PC-9 (cell line): ENCODE measurements around the gene BACH2. TPM values are rescaled to one million over a fixed set of nuclear protein-coding genes. Genes with fewer than 3 reads are reported as not detected.

Experiments used
- BruUV-seq: library from RNA; stranded (reverse); fragments of 400-500 nt; replicated peaks from 2 replicates; lab custom pipeline; 2021; lab: Mats Ljungman, UMichigan
- CTCF ChIA-PET: fragments of 300-600 bp; sonication (Branson Sonifier 250); formaldehyde crosslinking; loops from one replicate; lab custom pipeline; 2022; ENCODE audit warnings: antibody characterized with exemption; lab: Charles Lee
- POLR2A ChIA-PET: fragments of 300-600 bp; sonication (Branson Sonifier 250); formaldehyde crosslinking; loops from one replicate; lab custom pipeline; 2022; ENCODE audit warnings: antibody characterized with exemption; ENCODE audit not compliant: unreplicated experiment; lab: Charles Lee
- DNase-seq, 2 experiments: peaks; one replicate each; pipeline versions ENCODE4 v3.0.0 to v3.0.0-alpha.2; 2015 to 2022; ENCODE audit warnings: mixed read lengths in 1 of 2
- H2AFZ ChIP-seq: fragments of 200-600 bp; sonication (generic); 2 replicates; pipeline ENCODE4 v1.8.1; 2017; ENCODE audit warnings: antibody characterized with exemption
- H3F3A ChIP-seq: fragments of 200-600 bp; sonication (generic); 2 replicates; pipeline ENCODE4 v1.8.1; 2017; ENCODE audit warnings: antibody characterized with exemption, mild to moderate bottlenecking, low read depth; ENCODE audit not compliant: insufficient read depth
- H3K27ac ChIP-seq: fragments of 200-600 bp; sonication (generic); 2 replicates; pipeline ENCODE4 v1.6.1; 2016; ENCODE audit warnings: mixed run types
- H3K27me3 ChIP-seq: fragments of 200-600 bp; sonication (generic); 2 replicates; pipeline ENCODE4 v1.6.1; 2016; ENCODE audit warnings: low read depth, mixed run types; ENCODE audit not compliant: insufficient read depth
- H3K36me3 ChIP-seq: fragments of 200-600 bp; sonication (generic); 2 replicates; pipeline ENCODE4 v1.6.1; 2016; ENCODE audit warnings: low read depth, mixed run types
- H3K4me1 ChIP-seq: fragments of 200-600 bp; sonication (generic); replicated peaks from 2 replicates; pipeline ENCODE4 v1.6.1; 2016; ENCODE audit warnings: mixed run types; ENCODE audit not compliant: insufficient read depth
- H3K4me2 ChIP-seq: fragments of 200-600 bp; sonication (generic); 2 replicates; pipeline ENCODE4 v1.6.1; 2017; ENCODE audit warnings: mixed run types
- H3K4me3 ChIP-seq: fragments of 200-600 bp; sonication (generic); 2 replicates; pipeline ENCODE4 v1.6.1; 2016; ENCODE audit warnings: mixed run types
- H3K79me2 ChIP-seq: fragments of 200-600 bp; sonication (generic); 2 replicates; pipeline ENCODE4 v1.6.1; 2017; ENCODE audit warnings: low read depth, mixed run types
- H3K9me2 ChIP-seq: fragments of 200-600 bp; sonication (generic); 2 replicates; pipeline ENCODE4 v1.8.1; 2017; ENCODE audit warnings: mild to moderate bottlenecking; ENCODE audit not compliant: insufficient read depth
- H3K9me3 ChIP-seq: fragments of 200-600 bp; sonication (generic); 2 replicates; pipeline ENCODE4 v1.8.1; 2016; ENCODE audit warnings: low read depth; ENCODE audit not compliant: insufficient read depth
- H4K20me1 ChIP-seq: fragments of 200-600 bp; sonication (generic); 2 replicates; pipeline ENCODE4 v1.8.1; 2017; ENCODE audit not compliant: insufficient read depth
- CTCF ChIP-seq: fragments of 200-600 bp; sonication (generic); conservative IDR thresholded peaks from 2 replicates; pipeline ENCODE4 v1.6.1; 2017; ENCODE audit warnings: mixed run types, antibody characterized with exemption, mild to moderate bottlenecking, moderate library complexity
- EZH2 ChIP-seq: fragments of 200-600 bp; sonication (generic); IDR thresholded peaks from 2 replicates; pipeline ENCODE4 v1.8.0; 2017; ENCODE audit warnings: antibody characterized with exemption, low read depth
- intact Hi-C: fragments of 100-400 bp; cut with micrococcal nuclease; formaldehyde crosslinking; loops from one replicate; pipeline ENCODE4 v1.10.0; 2022; ENCODE audit not compliant: unreplicated experiment
- total RNA-seq: library from RNA; stranded (reverse); gene quantifications from 2 replicates; pipeline ENCODE4 v1.2.3, GENCODE V29; 2021

BACH2 gene
- total RNA-seq, 1 experiment from 2014 or later, result 2.3 TPM

- H3K27me3 ChIP-seq, result no peaks in the 10 kb centered on the region
- POLR2A ChIA-PET, result no interaction called here
These were observed 151.6 kb downstream of the BACH2 start for GRCh38 chr6:90144928-90145555.

GRCh38 chr6:90144396-90144795 is 152.2 kb downstream of the BACH2 start:
- Histone ChIP-seq H3K36me3 (no peaks in the 10 kb centered on the region), H3K4me2 (no peak overlapping the region), H3F3A (no peaks in the 10 kb centered on the region), H3K27me3 (no peaks in the 10 kb centered on the region), H3K79me2 (no peaks in the 10 kb centered on the region), H3K9me2 (no peaks in the 10 kb centered on the region), H2AFZ (no peak overlapping the region), H3K4me3 (no peak overlapping the region), H4K20me1 (no peaks in the 10 kb centered on the region), H3K27ac (no peak overlapping the region), H3K4me1 (no peaks in the 10 kb centered on the region), H3K9me3 (no peaks in the 10 kb centered on the region)
- TF ChIP-seq CTCF (no peak), EZH2 (no peak)
- POLR2A ChIA-PET, result no interaction called here
- intact Hi-C loops, result no loop called here
- BruUV-seq, result no TSS peak
- DNase-seq, result no peak
- CTCF ChIA-PET, result no interaction called here

More at GRCh38 chr6:90144928-90145555, 151.6 kb downstream of the BACH2 start:
- no peaks in the 10 kb centered on the region for H3K36me3 ChIP-seq
- CTCF ChIA-PET, result no interaction called here
- no peak for TF ChIP-seq EZH2
- no peak for TF ChIP-seq CTCF
- H4K20me1 ChIP-seq, result no peaks in the 10 kb centered on the region
- no peaks in the 10 kb centered on the region for H3K9me2 ChIP-seq
- no peak overlapping the region for H2AFZ ChIP-seq
- H3K4me2 ChIP-seq, result no peak overlapping the region
- H3K27ac ChIP-seq, result no peak overlapping the region
- no peaks in the 10 kb centered on the region for H3K9me3 ChIP-seq
- no peaks in the 10 kb centered on the region for H3K79me2 ChIP-seq
- no TSS peak for BruUV-seq
- no peak overlapping the region for H3K4me3 ChIP-seq
- no peaks in the 10 kb centered on the region for H3K4me1 ChIP-seq
- no peak for DNase-seq
- intact Hi-C loops, result no loop called here
- no peaks in the 10 kb centered on the region for H3F3A ChIP-seq

GRCh38 chr6:90140683-90141082 is 156.0 kb downstream of the BACH2 start:
- Histone ChIP-seq H3K79me2 (no peaks in the 10 kb centered on the region), H3K4me1 (no peaks in the 10 kb centered on the region), H3K27me3 (no peaks in the 10 kb centered on the region), H3K9me3 (no peaks in the 10 kb centered on the region), H3K4me2 (no peak overlapping the region), H3K9me2 (no peaks in the 10 kb centered on the region), H3K4me3 (no peak overlapping the region), H3K36me3 (no peaks in the 10 kb centered on the region), H3F3A (no peaks in the 10 kb centered on the region), H4K20me1 (no peaks in the 10 kb centered on the region), H3K27ac (no peak overlapping the region), H2AFZ (no peak overlapping the region)
- TF ChIP-seq CTCF (no peak), EZH2 (no peak)
- ChIA-PET CTCF (no interaction called here), POLR2A (no interaction called here)
- DNase-seq, result no peak
- no TSS peak for BruUV-seq
- intact Hi-C loops, result no loop called here
